Psoas muscle (tissue), 8 donors: ENCODE data around the gene MAGI2. TPM values are rescaled to one million over a fixed set of nuclear protein-coding genes. Genes with fewer than 3 reads are reported as not detected.

ENCODE experiments used
- ATAC-seq, 4 donors: fragments of 200-7000 bp; cut with Tn5 transposase; one replicate each; pipeline ENCODE4 v1.9.1; 2020; ENCODE audit warnings: moderate library complexity in 3 of 4, mild to moderate bottlenecking in 2 of 4
- DNase-seq, 2 donors: peaks; one replicate each; pipeline ENCODE4 v3.0.0-alpha.2; 2020
- H3K27ac ChIP-seq: fragments of 200-600 bp; one replicate; pipeline ENCODE4 v1.8.0; 2022
- H3K27me3 ChIP-seq, 3 donors: fragments of 200-600 bp in 1 of 3; one replicate each; pipeline versions ENCODE4 v1.6.1 to v1.8.0; 2013 to 2022; ENCODE audit warnings: low read length in 2 of 3, mild to moderate bottlenecking in 2 of 3, moderate library complexity in 1 of 3; ENCODE audit not compliant: insufficient read depth in 3 of 3
- H3K36me3 ChIP-seq, 2 donors: fragments of 200-600 bp in 1 of 2; one replicate each; pipeline versions ENCODE4 v1.6.1 to v1.8.0; 2013 to 2022; ENCODE audit warnings: low read depth in 1 of 2, mild to moderate bottlenecking in 1 of 2, moderate library complexity in 1 of 2; ENCODE audit not compliant: insufficient read depth in 1 of 2
- H3K4me1 ChIP-seq: fragments of 200-600 bp; one replicate; pipeline ENCODE4 v1.8.0; 2022
- H3K4me3 ChIP-seq: fragments of 200-600 bp; one replicate; pipeline ENCODE4 v1.8.0; 2022; ENCODE audit warnings: mild to moderate bottlenecking
- H3K9me3 ChIP-seq: fragments of 200-600 bp; one replicate; pipeline ENCODE4 v1.8.0; 2022
- CTCF ChIP-seq: fragments of 200-600 bp; IDR thresholded peaks from one replicate; pipeline ENCODE4 v1.8.0; 2022; ENCODE audit warnings: antibody characterized with exemption
- WGBS, 3 donors: extraction: QIAGEN DNeasy Blood & Tissue Kit; methylation state at CpG; one replicate each; pipeline versions ENCODE4 v1.1.6 to v1.1.7; 2013; 5-methylcytosine and 5-hydroxymethylcytosine counted together
- intact Hi-C, 2 donors: fragments of 100-400 bp; cut with DNase I; formaldehyde crosslinking; loops; one replicate each; pipeline versions ENCODE4 v1.11.0 to v1.14.2; 2022
- polyA plus RNA-seq, 3 donors: library from polyadenylated mRNA; stranded (reverse); fragments of 200-250 nt; gene quantifications; one replicate each; pipeline ENCODE4 v1.2.3, GENCODE V29; 2013
- total RNA-seq, 4 donors: library from RNA; stranded (reverse); fragmentation: NEBNext Ultra II Directional in 2 of 4; extraction: Animal tissue kit (Norgen Biotek cat#: 25700) in 2 of 4; gene quantifications; one replicate each; pipeline versions ENCODE4 v1.2.1 to v1.2.4, GENCODE V29; 2021 to 2023
- donor health status: healthy with polysubstance abuse.
- donor health status: DM: no; HTN: no; CAD: no; lungs with moderate emphysema.
- donor health status: Bipolar disorder and iron deficiency.
- donor health status: healthy.
- donor health status: DM: yes; HTN: yes; CAD: no.
- donor health status: DM: no; HTN: no; CAD: no.
- donor health status: DM: no; HTN: no; CAD: no.
- donor health status: DM: yes; HTN: yes; CAD: no.

The MAGI2 gene
- total and polyA plus RNA-seq, 7 donors = 0.46 to 2.5 (median 1.4) TPM

- 87 to 90% (median 89%) methylated on average over 3 of the region's 3 CpGs for WGBS, 3 donors
Observed at GRCh38 chr7:79137942-79138341, 315.5 kb downstream of the MAGI2 start.

GRCh38 chr7:79132844-79133451, 320.5 kb downstream of the MAGI2 start:
- H3K9me3 ChIP-seq = no peaks in the 10 kb centered on the region
- 82 to 85% (median 83%) methylated on average over 4 of the region's 4 CpGs for WGBS, 3 donors
- no peak for TF ChIP-seq CTCF
- H3K4me1 ChIP-seq = no peaks in the 10 kb centered on the region
- intact Hi-C loops = no loop called here
- H3K27me3 ChIP-seq = no peaks in the 10 kb centered on the region
- ATAC-seq (no peak), DNase-seq (no peak)
- no peak overlapping the region for H3K27ac ChIP-seq
- H3K36me3 ChIP-seq = no peaks in the 10 kb centered on the region
- no peak overlapping the region for H3K4me3 ChIP-seq

More at GRCh38 chr7:79137942-79138341, 315.5 kb downstream of the MAGI2 start:
- H3K4me3 ChIP-seq = no peak overlapping the region
- DNase-seq (no peak), ATAC-seq (no peak)
- no peaks in the 10 kb centered on the region for H3K9me3 ChIP-seq
- no peaks in the 10 kb centered on the region for H3K36me3 ChIP-seq
- no peaks in the 10 kb centered on the region for H3K27me3 ChIP-seq
- H3K27ac ChIP-seq = no peak overlapping the region
- no peak for TF ChIP-seq CTCF
- intact Hi-C loops = no loop called here
- H3K4me1 ChIP-seq = no peaks in the 10 kb centered on the region

- no peak overlapping the region for H3K4me3 ChIP-seq
- no peaks in the 10 kb centered on the region for H3K27me3 ChIP-seq
- H3K4me1 ChIP-seq = no peaks in the 10 kb centered on the region
- H3K9me3 ChIP-seq = no peaks in the 10 kb centered on the region
- H3K36me3 ChIP-seq = no peaks in the 10 kb centered on the region
- DNase-seq (no peak), ATAC-seq (no peak)
- TF ChIP-seq CTCF = no peak
- H3K27ac ChIP-seq = no peak overlapping the region
- 94 to 96% (median 95%) methylated on average over 1 of the region's 1 CpG for whole genome bisulfite sequencing, 3 donors
- intact Hi-C loops = no loop called here
Observed at GRCh38 chr7:79130715-79131114, 322.8 kb downstream of the MAGI2 start.

GRCh38 chr7:79124331-79124730, 329.1 kb downstream of the MAGI2 start:
- WGBS, 3 donors = 92 to 97% (median 97%) methylated on average over 2 of the region's 2 CpGs
- ATAC-seq = no peak
- no peaks in the 10 kb centered on the region for H3K27me3 ChIP-seq
- no peak for TF ChIP-seq CTCF
- no peaks in the 10 kb centered on the region for H3K4me1 ChIP-seq
- H3K4me3 ChIP-seq = no peak overlapping the region
- H3K36me3 ChIP-seq = no peaks in the 10 kb centered on the region
- intact Hi-C loops = no loop called here
- no peak for DNase-seq
- H3K9me3 ChIP-seq = no peaks in the 10 kb centered on the region
- no peak overlapping the region for H3K27ac ChIP-seq

- no peak for TF ChIP-seq CTCF
- Histone ChIP-seq H3K4me1 (no peaks in the 10 kb centered on the region), H3K27ac (no peak overlapping the region), H3K4me3 (no peak overlapping the region), H3K9me3 (no peaks in the 10 kb centered on the region), H3K36me3 (no peaks in the 10 kb centered on the region), H3K27me3 (no peaks in the 10 kb centered on the region)
- no peak for ATAC-seq
- WGBS, 3 donors = 42 to 58% (median 46%) methylated on average over 1 of the region's 1 CpG
- no peak for DNase-seq
- intact Hi-C loops = no loop called here
Observed at GRCh38 chr7:79118143-79118542, 335.3 kb downstream of the MAGI2 start.
